ENCODE data around the gene DOCK2.

DNA sequence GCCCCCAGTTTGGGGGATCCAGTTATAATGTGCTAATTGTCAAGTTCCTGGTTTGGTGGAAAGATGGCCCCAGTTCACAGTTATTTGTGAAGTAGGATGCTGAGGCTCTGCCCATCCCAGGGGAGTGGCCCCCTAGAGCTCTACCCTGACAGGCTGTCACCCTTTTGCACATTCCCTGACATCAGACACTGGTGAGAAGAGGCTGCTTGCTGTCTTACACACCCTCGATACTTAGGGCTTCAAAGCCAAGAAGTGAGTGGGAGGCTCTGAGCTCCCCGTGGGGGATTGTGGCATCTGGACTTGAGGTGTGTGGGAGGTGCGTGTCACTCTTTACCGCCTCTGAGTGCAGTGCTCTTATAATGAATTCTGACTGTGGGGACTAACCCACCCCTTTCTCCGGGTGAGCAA is 168.5 kb downstream of the DOCK2 start:
- no peak for TF ChIP-seq CTCF (IDR thresholded peaks at IDR 0.05)
- no peak for TF ChIP-seq TEAD4 (CRISPR knock-in tag; IDR thresholded peaks at IDR 0.05)
- TF ChIP-seq ESRRA (CRISPR knock-in tag; IDR thresholded peaks at IDR 0.05; ENCODE audit: borderline replicate concordance) = no peak
- TF ChIP-seq MAX (CRISPR knock-in tag; IDR thresholded peaks at IDR 0.05) = no peak
- no peak for TF ChIP-seq ETV6 (CRISPR knock-in tag; IDR thresholded peaks at IDR 0.05)
- TF ChIP-seq ZNF396 (CRISPR knock-in tag; IDR thresholded peaks at IDR 0.05; ENCODE audit: borderline replicate concordance) = no peak
- TF ChIP-seq RELA (CRISPR knock-in tag; IDR thresholded peaks at IDR 0.05; ENCODE audit: borderline replicate concordance) = no peak
- TF ChIP-seq ZNF121 (CRISPR knock-in tag; IDR thresholded peaks at IDR 0.05) = no peak
- TF ChIP-seq, protein P1, sequence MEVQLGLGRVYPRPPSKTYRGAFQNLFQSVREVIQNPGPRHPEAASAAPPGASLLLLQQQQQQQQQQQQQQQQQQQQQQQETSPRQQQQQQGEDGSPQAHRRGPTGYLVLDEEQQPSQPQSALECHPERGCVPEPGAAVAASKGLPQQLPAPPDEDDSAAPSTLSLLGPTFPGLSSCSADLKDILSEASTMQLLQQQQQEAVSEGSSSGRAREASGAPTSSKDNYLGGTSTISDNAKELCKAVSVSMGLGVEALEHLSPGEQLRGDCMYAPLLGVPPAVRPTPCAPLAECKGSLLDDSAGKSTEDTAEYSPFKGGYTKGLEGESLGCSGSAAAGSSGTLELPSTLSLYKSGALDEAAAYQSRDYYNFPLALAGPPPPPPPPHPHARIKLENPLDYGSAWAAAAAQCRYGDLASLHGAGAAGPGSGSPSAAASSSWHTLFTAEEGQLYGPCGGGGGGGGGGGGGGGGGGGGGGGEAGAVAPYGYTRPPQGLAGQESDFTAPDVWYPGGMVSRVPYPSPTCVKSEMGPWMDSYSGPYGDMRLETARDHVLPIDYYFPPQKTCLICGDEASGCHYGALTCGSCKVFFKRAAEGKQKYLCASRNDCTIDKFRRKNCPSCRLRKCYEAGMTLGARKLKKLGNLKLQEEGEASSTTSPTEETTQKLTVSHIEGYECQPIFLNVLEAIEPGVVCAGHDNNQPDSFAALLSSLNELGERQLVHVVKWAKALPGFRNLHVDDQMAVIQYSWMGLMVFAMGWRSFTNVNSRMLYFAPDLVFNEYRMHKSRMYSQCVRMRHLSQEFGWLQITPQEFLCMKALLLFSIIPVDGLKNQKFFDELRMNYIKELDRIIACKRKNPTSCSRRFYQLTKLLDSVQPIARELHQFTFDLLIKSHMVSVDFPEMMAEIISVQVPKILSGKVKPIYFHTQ (CRISPR knock-in tag; IDR thresholded peaks at IDR 0.05) = no peak
- no peak for TF ChIP-seq NFE2L1 (CRISPR knock-in tag; IDR thresholded peaks at IDR 0.05)
- TF ChIP-seq OVOL2 (CRISPR knock-in tag; IDR thresholded peaks at IDR 0.05; ENCODE audit: borderline replicate concordance) = no peak

Measured in WTC11 (cell line).